Colonic mucosa (tissue), 4 donors: Measurements from ENCODE around the gene MDH2. TPM values are rescaled to one million over a fixed set of nuclear protein-coding genes. Genes with fewer than 3 reads are reported as not detected.
"Not testable (repeated sequence)": the region's sequence is repeated elsewhere in the genome, so short reads cannot be mapped to it uniquely, and the experiment has no call there.

Experiments
- DNase-seq: peaks from one replicate; pipeline ENCODE4 v3.0.0-alpha.2; 2020
- H3K27ac ChIP-seq: fragments of 200-600 bp; one replicate; pipeline ENCODE4 v1.8.0; 2021
- H3K27me3 ChIP-seq: fragments of 200-600 bp; one replicate; pipeline ENCODE4 v1.8.0; 2021
- H3K36me3 ChIP-seq: fragments of 200-600 bp; one replicate; pipeline ENCODE4 v1.8.0; 2021
- H3K4me1 ChIP-seq: fragments of 200-600 bp; one replicate; pipeline ENCODE4 v1.8.0; 2021; ENCODE audit warnings: mild to moderate bottlenecking
- H3K4me3 ChIP-seq: fragments of 200-600 bp; one replicate; pipeline ENCODE4 v1.8.0; 2021
- H3K9ac ChIP-seq, 2 donors: one replicate each; pipeline ENCODE4 v1.7.0; 2013; ENCODE audit warnings: control low read depth in 2 of 2, low read depth in 2 of 2, low read length in 2 of 2
- H3K9me3 ChIP-seq: fragments of 200-600 bp; one replicate; pipeline ENCODE4 v1.8.0; 2021
- CTCF ChIP-seq: fragments of 200-600 bp; IDR thresholded peaks from one replicate; pipeline ENCODE4 v1.8.0; 2022; ENCODE audit warnings: antibody characterized with exemption, mild to moderate bottlenecking
- intact Hi-C: fragments of 100-400 bp; cut with DNase I; formaldehyde crosslinking; loops from one replicate; pipeline ENCODE4 v1.14.1; 2022
- total RNA-seq, 2 donors: library from RNA; stranded (reverse); fragmentation: NEBNext Ultra II Directional in 1 of 2; extraction: Animal tissue kit (Norgen Biotek cat#: 25700) in 1 of 2; gene quantifications; one replicate each; pipeline ENCODE4 v1.2.1, GENCODE V29; 2021
- donor health status: healthy.
- donor health status: DM: no; HTN: no; CAD: no.
- donor health status: DM: no; HTN: no; CAD: no.

Gene MDH2
- total RNA-seq, 2 donors from 2014 or later, result 306 to 337 TPM

- Histone ChIP-seq H3K27me3 (no peaks in the 10 kb centered on the region), H3K4me1 (no peaks in the 10 kb centered on the region), H3K9me3 (no peaks in the 10 kb centered on the region), H3K27ac (no peak overlapping the region), H3K9ac (no peak overlapping the region), H3K36me3 (no peaks in the 10 kb centered on the region), H3K4me3 (no peak overlapping the region)
- DNase-seq, result no peak
- intact Hi-C loops, result no loop called here
- no peak for TF ChIP-seq CTCF
Measured at GRCh38 chr7:76089865-76090475, 42.1 kb downstream of the MDH2 start.

GRCh38 chr7:76091506-76091905 lies 43.6 kb downstream of the MDH2 start:
- no peak for TF ChIP-seq CTCF
- Histone ChIP-seq H3K27me3 (no peaks in the 10 kb centered on the region), H3K27ac (no peak overlapping the region), H3K4me3 (no peak overlapping the region), H3K9ac (no peak overlapping the region), H3K4me1 (no peaks in the 10 kb centered on the region), H3K36me3 (no peaks in the 10 kb centered on the region), H3K9me3 (no peaks in the 10 kb centered on the region)
- intact Hi-C loops, result no loop called here
- no peak for DNase-seq

GRCh38 chr7:76093531-76093930 lies 45.6 kb downstream of the MDH2 start:
- intact Hi-C loops, H3K27ac ChIP-seq, H3K27me3 ChIP-seq, H3K4me1 ChIP-seq, H3K9ac ChIP-seq, DNase-seq, H3K4me3 ChIP-seq, H3K9me3 ChIP-seq, H3K36me3 ChIP-seq: not testable (repeated sequence)

GRCh38 chr7:76094326-76094725 lies 46.4 kb downstream of the MDH2 start:
- H3K9ac ChIP-seq, H3K4me1 ChIP-seq, H3K36me3 ChIP-seq, intact Hi-C loops, H3K9me3 ChIP-seq, DNase-seq, H3K27ac ChIP-seq, H3K4me3 ChIP-seq, H3K27me3 ChIP-seq: not testable (repeated sequence)

- no peak for TF ChIP-seq CTCF
- H3K9me3 ChIP-seq, result no peaks in the 10 kb centered on the region
- no peak overlapping the region for H3K4me3 ChIP-seq
- intact Hi-C loops, result no loop called here
- H3K27me3 ChIP-seq, result no peaks in the 10 kb centered on the region
- no peak overlapping the region for H3K9ac ChIP-seq
- no peak for DNase-seq
- H3K4me1 ChIP-seq, result no peaks in the 10 kb centered on the region
- H3K36me3 ChIP-seq, result no peaks in the 10 kb centered on the region
- no peak overlapping the region for H3K27ac ChIP-seq
Measured at GRCh38 chr7:76095908-76096307, 48.0 kb downstream of the MDH2 start.

- DNase-seq, intact Hi-C loops, H3K36me3 ChIP-seq, H3K9me3 ChIP-seq, H3K27me3 ChIP-seq, H3K4me3 ChIP-seq, H3K9ac ChIP-seq, H3K27ac ChIP-seq, H3K4me1 ChIP-seq: not testable (repeated sequence)
Measured at GRCh38 chr7:76101693-76102437, 54.0 kb downstream of the MDH2 start.

- H3K36me3 ChIP-seq, intact Hi-C loops, H3K4me3 ChIP-seq, H3K27ac ChIP-seq, H3K9ac ChIP-seq, H3K4me1 ChIP-seq, DNase-seq, H3K9me3 ChIP-seq, H3K27me3 ChIP-seq: not testable (repeated sequence)
Measured at GRCh38 chr7:76103788-76104187, 55.9 kb downstream of the MDH2 start.

- intact Hi-C loops, H3K27ac ChIP-seq, H3K4me1 ChIP-seq, H3K36me3 ChIP-seq, H3K9me3 ChIP-seq, H3K4me3 ChIP-seq, H3K9ac ChIP-seq, DNase-seq, H3K27me3 ChIP-seq: not testable (repeated sequence)
Measured at GRCh38 chr7:76106130-76106529, 58.2 kb downstream of the MDH2 start.
